ENCODE measurements around the gene ABLIM1. TPM values are rescaled to one million over a fixed set of nuclear protein-coding genes. Genes with fewer than 3 reads are reported as not detected.

ABLIM1 gene
- total and polyA plus RNA-seq, 4 donors: 13.6 to 117 (median 35.1) TPM

GRCh38 chr10:114408968-114409444 lies 249.1 kb downstream of the ABLIM1 start:
- ATAC-seq (ENCODE audit: low FRiP score): no peak
- Histone ChIP-seq H3K4me1 (ENCODE audit: control insufficient read depth in 1 of 2, insufficient read depth in 2 of 2, low read length in 2 of 2) (peaks cover 5% of the 10 kb centered on the region in 2 donors), H3K9me3 (ENCODE audit: control insufficient read depth, low read length) (no peaks in the 10 kb centered on the region), H3K27me3 (ENCODE audit: control insufficient read depth in 1 of 2, insufficient read depth in 2 of 2, low read length in 1 of 2) (no peaks in the 10 kb centered on the region), H3K4me3 (ENCODE audit: low read length in 2 of 2) (no peak overlapping the region), H3K27ac (ENCODE audit: low read depth in 1 of 2, low read length in 2 of 2) (no peak overlapping the region), H3K36me3 (ENCODE audit: control insufficient read depth in 1 of 2, insufficient read depth in 2 of 2, low read length in 1 of 2) (no peaks in the 10 kb centered on the region)
- 91 to 93% methylated on average over 5 of the region's 5 CpGs for WGBS, 2 donors
- intact Hi-C loops (cut with DNase I): no loop called here
- DNase-seq: no peak

- Histone ChIP-seq H3K27me3 (ENCODE audit: control insufficient read depth in 1 of 2, insufficient read depth in 2 of 2, low read length in 1 of 2) (no peaks in the 10 kb centered on the region), H3K36me3 (ENCODE audit: control insufficient read depth in 1 of 2, insufficient read depth in 2 of 2, low read length in 1 of 2) (no peaks in the 10 kb centered on the region), H3K4me3 (ENCODE audit: low read length in 2 of 2) (no peak overlapping the region), H3K9me3 (ENCODE audit: control insufficient read depth, low read length) (no peaks in the 10 kb centered on the region), H3K4me1 (ENCODE audit: control insufficient read depth in 1 of 2, insufficient read depth in 2 of 2, low read length in 2 of 2) (peaks cover 5% of the 10 kb centered on the region in 2 donors), H3K27ac (ENCODE audit: low read depth in 1 of 2, low read length in 2 of 2) (no peak overlapping the region)
- 81 to 82% methylated on average over 12 of the region's 12 CpGs for WGBS, 2 donors
- intact Hi-C loops (cut with DNase I): no loop called here
- no peak for ATAC-seq (ENCODE audit: low FRiP score)
- peak in 1 of 2 donors; percentile 62 for DNase-seq
Observed at GRCh38 chr10:114408112-114408967, 249.7 kb downstream of the ABLIM1 start.

GRCh38 chr10:114406455-114406854 lies 251.6 kb downstream of the ABLIM1 start:
- H3K27me3 ChIP-seq (ENCODE audit: control insufficient read depth in 1 of 2, insufficient read depth in 2 of 2, low read length in 1 of 2): no peaks in the 10 kb centered on the region
- WGBS, 2 donors: 90 to 91% methylated on average over 1 of the region's 1 CpG
- H3K27ac ChIP-seq (ENCODE audit: low read depth in 1 of 2, low read length in 2 of 2): no peak overlapping the region
- no peak overlapping the region for H3K4me3 ChIP-seq (ENCODE audit: low read length in 2 of 2)
- no peaks in the 10 kb centered on the region for H3K4me1 ChIP-seq (ENCODE audit: control insufficient read depth in 1 of 2, insufficient read depth in 2 of 2, low read length in 2 of 2)
- H3K9me3 ChIP-seq (ENCODE audit: control insufficient read depth, low read length): no peaks in the 10 kb centered on the region
- H3K36me3 ChIP-seq (ENCODE audit: control insufficient read depth in 1 of 2, insufficient read depth in 2 of 2, low read length in 1 of 2): no peaks in the 10 kb centered on the region
- ATAC-seq (ENCODE audit: low FRiP score) (no peak), DNase-seq (no peak)
- intact Hi-C loops (cut with DNase I): no loop called here

GRCh38 chr10:114405011-114405350 lies 253.1 kb downstream of the ABLIM1 start:
- ATAC-seq (ENCODE audit: low FRiP score) (no peak), DNase-seq (no peak)
- Histone ChIP-seq H3K27me3 (ENCODE audit: control insufficient read depth in 1 of 2, insufficient read depth in 2 of 2, low read length in 1 of 2) (no peaks in the 10 kb centered on the region), H3K4me1 (ENCODE audit: control insufficient read depth in 1 of 2, insufficient read depth in 2 of 2, low read length in 2 of 2) (no peaks in the 10 kb centered on the region), H3K36me3 (ENCODE audit: control insufficient read depth in 1 of 2, insufficient read depth in 2 of 2, low read length in 1 of 2) (no peaks in the 10 kb centered on the region), H3K9me3 (ENCODE audit: control insufficient read depth, low read length) (no peaks in the 10 kb centered on the region), H3K4me3 (ENCODE audit: low read length in 2 of 2) (no peak overlapping the region), H3K27ac (ENCODE audit: low read depth in 1 of 2, low read length in 2 of 2) (no peak overlapping the region)
- intact Hi-C loops (cut with DNase I): no loop called here
- 42 to 43% methylated on average over 16 of the region's 16 CpGs for WGBS, 2 donors

- ATAC-seq (ENCODE audit: low FRiP score) (peak; percentile 87), DNase-seq (peak in 1 of 2 donors; percentile 81)
- Histone ChIP-seq H3K27me3 (ENCODE audit: control insufficient read depth in 1 of 2, insufficient read depth in 2 of 2, low read length in 1 of 2) (no peaks in the 10 kb centered on the region), H3K36me3 (ENCODE audit: control insufficient read depth in 1 of 2, insufficient read depth in 2 of 2, low read length in 1 of 2) (no peaks in the 10 kb centered on the region), H3K4me3 (ENCODE audit: low read length in 2 of 2) (peak within 1 kb of the TSS; percentile 57 to 75), H3K27ac (ENCODE audit: low read depth in 1 of 2, low read length in 2 of 2) (no peak within 1 kb of the TSS), H3K4me1 (ENCODE audit: control insufficient read depth in 1 of 2, insufficient read depth in 2 of 2, low read length in 2 of 2) (no peaks in the 10 kb centered on the region), H3K9me3 (ENCODE audit: control insufficient read depth, low read length) (no peaks in the 10 kb centered on the region)
- WGBS, 2 donors: 1 to 2% methylated on average over 78 to 88 of the region's 88 CpGs
- intact Hi-C loops (cut with DNase I): loop anchor here in 1 of 2 donors (5.0 kb wide), 2 partner anchors 37 to 102 kb away; no protein-coding TSS in a partner anchor
Observed at GRCh38 chr10:114404171-114405010, 253.7 kb downstream of the ABLIM1 start, which contains the start of gene AFAP1L2. Gene AFAP1L2, minus strand, starts transcription at chr10:114404502. Its CDS starts 47 bp downstream, at chr10:114404455.

GRCh38 chr10:114403541-114404161 lies 254.4 kb downstream of the ABLIM1 start:
- intact Hi-C loops (cut with DNase I): loop anchor here (1.0 to 5.0 kb wide), 3 partner anchors 36 to 101 kb away; no protein-coding TSS in a partner anchor
- WGBS, 2 donors: 0 to 1% methylated on average over 39 to 44 of the region's 44 CpGs
- Histone ChIP-seq H3K27me3 (ENCODE audit: control insufficient read depth in 1 of 2, insufficient read depth in 2 of 2, low read length in 1 of 2) (no peaks in the 10 kb centered on the region), H3K4me1 (ENCODE audit: control insufficient read depth in 1 of 2, insufficient read depth in 2 of 2, low read length in 2 of 2) (no peaks in the 10 kb centered on the region), H3K9me3 (ENCODE audit: control insufficient read depth, low read length) (no peaks in the 10 kb centered on the region), H3K4me3 (ENCODE audit: low read length in 2 of 2) (peak overlapping the region; percentile 57 to 75), H3K36me3 (ENCODE audit: control insufficient read depth in 1 of 2, insufficient read depth in 2 of 2, low read length in 1 of 2) (no peaks in the 10 kb centered on the region), H3K27ac (ENCODE audit: low read depth in 1 of 2, low read length in 2 of 2) (no peak overlapping the region)
- DNase-seq (peak; percentile 62 to 83), ATAC-seq (ENCODE audit: low FRiP score) (peak; percentile 66)

GRCh38 chr10:114402871-114403540 lies 255.1 kb downstream of the ABLIM1 start:
- H3K27me3 ChIP-seq (ENCODE audit: control insufficient read depth in 1 of 2, insufficient read depth in 2 of 2, low read length in 1 of 2): no peaks in the 10 kb centered on the region
- H3K4me1 ChIP-seq (ENCODE audit: control insufficient read depth in 1 of 2, insufficient read depth in 2 of 2, low read length in 2 of 2): no peaks in the 10 kb centered on the region
- intact Hi-C loops (cut with DNase I): loop anchor here (1.0 to 5.0 kb wide), 3 partner anchors 36 to 101 kb away; no protein-coding TSS in a partner anchor
- H3K27ac ChIP-seq (ENCODE audit: low read depth in 1 of 2, low read length in 2 of 2): no peak overlapping the region
- H3K36me3 ChIP-seq (ENCODE audit: control insufficient read depth in 1 of 2, insufficient read depth in 2 of 2, low read length in 1 of 2): no peaks in the 10 kb centered on the region
- peak in 1 of 2 donors; percentile 67 for DNase-seq
- no peak for ATAC-seq (ENCODE audit: low FRiP score)
- H3K9me3 ChIP-seq (ENCODE audit: control insufficient read depth, low read length): no peaks in the 10 kb centered on the region
- peak overlapping the region; percentile 57 to 75 for H3K4me3 ChIP-seq (ENCODE audit: low read length in 2 of 2)
- WGBS, 2 donors: 33 to 38% methylated on average over 17 of the region's 17 CpGs

- no peak for DNase-seq
- no peak for ATAC-seq (ENCODE audit: low FRiP score)
- intact Hi-C loops (cut with DNase I): loop anchor here in 1 of 2 donors (5.0 kb wide), 2 partner anchors 35 to 100 kb away; no protein-coding TSS in a partner anchor
- no peaks in the 10 kb centered on the region for H3K36me3 ChIP-seq (ENCODE audit: control insufficient read depth in 1 of 2, insufficient read depth in 2 of 2, low read length in 1 of 2)
- H3K27me3 ChIP-seq (ENCODE audit: control insufficient read depth in 1 of 2, insufficient read depth in 2 of 2, low read length in 1 of 2): no peaks in the 10 kb centered on the region
- no peaks in the 10 kb centered on the region for H3K4me1 ChIP-seq (ENCODE audit: control insufficient read depth in 1 of 2, insufficient read depth in 2 of 2, low read length in 2 of 2)
- no peak overlapping the region for H3K27ac ChIP-seq (ENCODE audit: low read depth in 1 of 2, low read length in 2 of 2)
- WGBS, 2 donors: 83 to 95% methylated on average over 2 of the region's 2 CpGs
- no peak overlapping the region for H3K4me3 ChIP-seq (ENCODE audit: low read length in 2 of 2)
- no peaks in the 10 kb centered on the region for H3K9me3 ChIP-seq (ENCODE audit: control insufficient read depth, low read length)
Observed at GRCh38 chr10:114402233-114402632, 255.8 kb downstream of the ABLIM1 start.

Data from aorta (tissue), 5 donors.